Esophagus squamous epithelium (tissue), 5 donors: ENCODE data around the gene KIF5B. TPM values are rescaled to one million over a fixed set of nuclear protein-coding genes. Genes with fewer than 3 reads are reported as not detected.

Source experiments
- DNase-seq: peaks from one replicate; lab custom pipeline; 2025; lab: John Stamatoyannopoulos, UW
- H3K27ac ChIP-seq, 4 donors: fragments of 200-600 bp; sonication (generic); one replicate each; pipeline ENCODE4 v1.5.1; 2016 to 2019; ENCODE audit warnings: mild to moderate bottlenecking in 1 of 4
- H3K27me3 ChIP-seq, 4 donors: fragments of 200-600 bp; sonication (generic); 1 replicate in 3 of 4; 2 replicates in 1 of 4; pipeline versions ENCODE4 v1.5.1 to v1.6.0; 2017 to 2021; ENCODE audit warnings: antibody characterized with exemption in 1 of 4
- H3K36me3 ChIP-seq, 3 donors: fragments of 200-600 bp; sonication (generic); one replicate each; pipeline ENCODE4 v1.5.1; 2016 to 2019
- H3K4me1 ChIP-seq, 3 donors: fragments of 200-600 bp; sonication (generic); one replicate each; pipeline ENCODE4 v1.5.1; 2017 to 2019
- H3K4me3 ChIP-seq, 4 donors: fragments of 200-600 bp; sonication (generic); 1 replicate in 3 of 4; 2 replicates in 1 of 4; pipeline ENCODE4 v1.5.1; 2016 to 2019; ENCODE audit warnings: mild to moderate bottlenecking in 2 of 4, moderate library complexity in 1 of 4
- H3K9me3 ChIP-seq, 3 donors: fragments of 200-600 bp; sonication (generic); one replicate each; pipeline ENCODE4 v1.5.1; 2016 to 2019
- CTCF ChIP-seq, 6 experiments: fragments of 450-650 bp in 4 of 6; fragments of 200-600 bp in 2 of 6; sonication (generic) in 2 of 6; IDR thresholded peaks; one replicate each; pipeline ENCODE4 v1.5.1; 2016 to 2019; ENCODE audit warnings: antibody characterized with exemption in 6 of 6, mild to moderate bottlenecking in 4 of 6, moderate library complexity in 4 of 6
- POLR2A ChIP-seq, 4 donors: fragments of 450-650 bp; IDR thresholded peaks; one replicate each; pipeline ENCODE4 v1.6.1; 2017; ENCODE audit warnings: antibody characterized with exemption in 4 of 4, mild to moderate bottlenecking in 4 of 4, moderate library complexity in 3 of 4
- WGBS, 2 donors: methylation state at CpG; one replicate each; pipeline ENCODE4 v1.1.5; 2018; 5-methylcytosine and 5-hydroxymethylcytosine counted together
- intact Hi-C: fragments of 100-400 bp; cut with DNase I; formaldehyde crosslinking; loops from one replicate; pipeline ENCODE4 v1.15.0; 2022
- total RNA-seq, 4 donors: library from RNA; depleted of rRNA; stranded (reverse); fragments of >200 nt; gene quantifications; one replicate each; pipeline ENCODE4 v1.1.0, GENCODE V29; 2016
- donor health status: DM: yes; HTN: yes; CAD: no.

Gene KIF5B
- total RNA-seq, 4 donors from 2014 or later = 58.3 to 104 (median 95.1) TPM

GRCh38 chr10:32051926-32052325, 4.3 kb downstream of the KIF5B start:
- no peak for DNase-seq
- H3K4me3 ChIP-seq = peak overlapping the region in 3 of 4 donors; percentile 0 to 91 (median 69)
- WGBS, 2 donors = 26 to 38% methylated on average over 3 of the region's 3 CpGs
- H3K27ac ChIP-seq = peak overlapping the region; percentile 11 to 99 (median 67)
- no peaks in the 10 kb centered on the region for H3K9me3 ChIP-seq
- H3K27me3 ChIP-seq = no peaks in the 10 kb centered on the region
- H3K4me1 ChIP-seq = peaks cover 8 to 82% (median 34%) of the 10 kb centered on the region in 3 donors
- intact Hi-C loops = no loop called here
- TF ChIP-seq POLR2A (IDR thresholded peaks at IDR 0.05) (no peak), CTCF (IDR thresholded peaks at IDR 0.05) (no peak)
- peaks cover 0 to 13% (median 0%) of the 10 kb centered on the region in 3 donors for H3K36me3 ChIP-seq

DNA sequence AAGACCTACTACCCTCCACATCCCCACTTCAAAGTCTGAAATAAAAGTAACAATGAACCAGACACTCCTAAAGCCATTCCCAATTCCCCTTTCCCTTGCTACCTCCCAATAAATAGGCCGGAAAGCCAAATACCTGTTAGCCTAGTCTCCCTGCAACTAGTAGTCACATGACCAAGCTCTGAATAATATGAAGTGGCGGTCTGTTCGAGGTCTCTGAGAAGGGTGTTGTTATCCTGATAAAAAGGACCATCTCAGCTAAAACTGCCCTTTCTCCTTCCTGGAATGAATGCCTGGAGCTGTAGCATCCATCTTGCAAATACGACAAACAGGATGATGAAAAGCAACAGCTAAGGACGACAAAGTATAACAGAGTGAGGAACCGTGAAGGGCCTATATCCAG, 6.0 kb downstream of the KIF5B start:
- intact Hi-C loops = no loop called here
- peaks cover 0 to 31% (median 8%) of the 10 kb centered on the region in 3 donors for H3K36me3 ChIP-seq
- H3K27me3 ChIP-seq = no peaks in the 10 kb centered on the region
- WGBS, 2 donors = 58 to 65% methylated on average over 6 of the region's 6 CpGs
- no peak for DNase-seq
- H3K4me1 ChIP-seq = peaks cover 8 to 78% (median 33%) of the 10 kb centered on the region in 3 donors
- TF ChIP-seq CTCF (IDR thresholded peaks at IDR 0.05) = no peak
- H3K9me3 ChIP-seq = no peaks in the 10 kb centered on the region
- H3K4me3 ChIP-seq = no peak overlapping the region
- peak overlapping the region in 2 of 4 donors; percentile 17 to 28 for H3K27ac ChIP-seq

GRCh38 chr10:32049113-32049512, 7.1 kb downstream of the KIF5B start:
- Histone ChIP-seq H3K27ac (no peak overlapping the region), H3K9me3 (no peaks in the 10 kb centered on the region), H3K36me3 (peaks cover 0 to 41% (median 12%) of the 10 kb centered on the region in 3 donors), H3K4me3 (no peak overlapping the region), H3K4me1 (peaks cover 8 to 73% (median 33%) of the 10 kb centered on the region in 3 donors), H3K27me3 (no peaks in the 10 kb centered on the region)
- intact Hi-C loops = no loop called here
- 64 to 76% methylated on average over 3 of the region's 4 CpGs for WGBS, 2 donors
- TF ChIP-seq CTCF (IDR thresholded peaks at IDR 0.05) (no peak), POLR2A (IDR thresholded peaks at IDR 0.05) (no peak)
- no peak for DNase-seq

DNA sequence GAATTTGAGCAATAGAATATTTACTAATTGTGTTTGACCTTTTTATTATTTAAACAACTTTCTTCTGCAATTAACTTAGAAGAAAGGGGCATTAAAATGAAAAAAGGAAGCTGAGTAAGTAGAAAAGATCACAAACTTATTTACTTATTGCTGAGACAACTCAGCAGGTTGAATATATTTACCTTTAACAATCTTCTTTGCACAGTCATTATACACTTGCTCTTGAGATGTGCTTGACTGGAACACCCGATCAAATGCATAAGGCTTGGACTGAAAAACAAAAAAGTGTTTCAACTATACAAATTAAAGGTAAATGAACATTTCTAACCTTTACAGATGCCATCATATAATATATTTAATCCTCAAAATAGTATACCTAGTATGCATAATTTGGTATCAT, 7.9 kb downstream of the KIF5B start:
- peaks cover 0 to 50% (median 15%) of the 10 kb centered on the region in 3 donors for H3K36me3 ChIP-seq
- no peak overlapping the region for H3K4me3 ChIP-seq
- no peaks in the 10 kb centered on the region for H3K9me3 ChIP-seq
- no peak for DNase-seq
- no peaks in the 10 kb centered on the region for H3K27me3 ChIP-seq
- 85 to 86% methylated on average over 1 of the region's 1 CpG for WGBS, 2 donors
- TF ChIP-seq CTCF (IDR thresholded peaks at IDR 0.05) = no peak
- TF ChIP-seq POLR2A (IDR thresholded peaks at IDR 0.05) = no peak
- peaks cover under 1 to 72% (median 29%) of the 10 kb centered on the region in 3 donors for H3K4me1 ChIP-seq
- intact Hi-C loops = no loop called here
- no peak overlapping the region for H3K27ac ChIP-seq

- Histone ChIP-seq H3K4me3 (no peak overlapping the region), H3K27me3 (no peaks in the 10 kb centered on the region), H3K36me3 (peaks cover 0 to 54% (median 15%) of the 10 kb centered on the region in 3 donors), H3K4me1 (peaks cover 3 to 72% (median 29%) of the 10 kb centered on the region in 3 donors), H3K27ac (no peak overlapping the region), H3K9me3 (no peaks in the 10 kb centered on the region)
- DNase-seq = no peak
- intact Hi-C loops = no loop called here
- TF ChIP-seq POLR2A (IDR thresholded peaks at IDR 0.05) (no peak), CTCF (IDR thresholded peaks at IDR 0.05) (no peak)
Observed at GRCh38 chr10:32047881-32048280, 8.3 kb downstream of the KIF5B start.
